ENCODE results near the gene ABCF2. TPM values are rescaled to one million over a fixed set of nuclear protein-coding genes. Genes with fewer than 3 reads are reported as not detected.
A peak's percentile ranks its signal among the peaks of the same experiment; 100 is the strongest.

The ABCF2 gene
- total RNA-seq: 10 to 100 TPM; 31.7 to 34.3 TPM

DNA sequence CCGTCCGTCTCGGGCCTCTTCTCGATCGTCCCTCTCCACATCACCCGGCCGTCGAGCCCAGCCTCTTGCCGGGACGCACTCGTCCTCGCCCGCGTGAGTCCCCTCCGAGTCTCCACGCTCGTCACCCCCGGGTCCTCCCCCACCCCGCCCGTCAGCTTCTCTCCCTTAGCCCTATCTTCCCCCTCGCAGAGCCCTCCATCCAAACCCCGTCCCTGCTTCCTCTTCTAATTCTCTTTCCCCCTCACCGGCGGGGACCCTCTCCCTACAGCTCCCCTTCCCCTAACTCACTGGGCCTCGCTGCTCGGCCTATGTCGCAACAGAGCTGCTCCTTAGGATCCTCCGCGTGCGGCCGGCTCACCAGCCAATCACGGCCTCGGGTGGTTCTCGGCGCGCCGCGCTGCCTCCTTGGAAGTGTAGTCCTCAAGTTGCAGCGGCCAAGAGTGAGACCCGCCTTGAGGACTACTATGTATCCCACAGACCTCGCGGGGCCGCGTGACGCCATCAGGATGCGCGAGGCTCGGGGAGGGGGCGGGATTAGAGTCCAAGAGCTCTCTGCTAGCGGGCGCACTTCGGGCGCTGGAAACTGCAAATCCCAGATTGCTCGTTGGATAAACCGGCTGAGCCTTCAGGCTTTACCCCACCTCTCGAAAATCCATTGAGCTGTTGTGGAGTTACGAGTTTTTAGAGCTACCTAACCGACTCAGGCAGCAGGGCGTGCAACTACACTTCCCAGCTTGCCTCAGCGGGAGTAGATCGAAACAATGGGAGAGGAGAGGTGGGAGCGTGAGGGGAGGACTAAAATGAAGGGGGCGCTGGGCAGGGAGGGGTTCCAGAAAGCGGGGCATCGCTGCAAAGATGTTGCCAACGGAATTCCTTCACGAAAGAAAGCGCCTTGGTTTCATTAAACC, at the start of gene ABCF2:
Gene ABCF2, minus strand, starts transcription at position 331 of the 908 bp plus-strand sequence. CDS start 747 bp downstream, outside the sequence.
- Mint-ChIP-seq H3K4me1 (peaks cover 51% of the 10 kb centered on the region), H3K27ac (peak within 1 kb of the TSS; percentile 95), H3K36me3 (ENCODE audit: low read depth) (peaks cover 31% of the 10 kb centered on the region), H3K9me3 (no peaks in the 10 kb centered on the region), H3K4me3 (peak within 1 kb of the TSS; percentile 99), H3K27me3 (no peaks in the 10 kb centered on the region)
- POLR2A ChIA-PET: interaction anchor here (0.6 kb wide), 2 partner anchors 102 to 121 kb away, joined by 3 to 5 read pairs; no protein-coding TSS in a partner anchor
- CTCF ChIA-PET: interaction anchor here (0.6 to 4.9 kb wide), 12 partner anchors 9 to 602 kb away, joined by 3 to 26 read pairs (median 3); partner anchors contain the start of gene GBX1
- DNase-seq: peak; percentile 99

DNA sequence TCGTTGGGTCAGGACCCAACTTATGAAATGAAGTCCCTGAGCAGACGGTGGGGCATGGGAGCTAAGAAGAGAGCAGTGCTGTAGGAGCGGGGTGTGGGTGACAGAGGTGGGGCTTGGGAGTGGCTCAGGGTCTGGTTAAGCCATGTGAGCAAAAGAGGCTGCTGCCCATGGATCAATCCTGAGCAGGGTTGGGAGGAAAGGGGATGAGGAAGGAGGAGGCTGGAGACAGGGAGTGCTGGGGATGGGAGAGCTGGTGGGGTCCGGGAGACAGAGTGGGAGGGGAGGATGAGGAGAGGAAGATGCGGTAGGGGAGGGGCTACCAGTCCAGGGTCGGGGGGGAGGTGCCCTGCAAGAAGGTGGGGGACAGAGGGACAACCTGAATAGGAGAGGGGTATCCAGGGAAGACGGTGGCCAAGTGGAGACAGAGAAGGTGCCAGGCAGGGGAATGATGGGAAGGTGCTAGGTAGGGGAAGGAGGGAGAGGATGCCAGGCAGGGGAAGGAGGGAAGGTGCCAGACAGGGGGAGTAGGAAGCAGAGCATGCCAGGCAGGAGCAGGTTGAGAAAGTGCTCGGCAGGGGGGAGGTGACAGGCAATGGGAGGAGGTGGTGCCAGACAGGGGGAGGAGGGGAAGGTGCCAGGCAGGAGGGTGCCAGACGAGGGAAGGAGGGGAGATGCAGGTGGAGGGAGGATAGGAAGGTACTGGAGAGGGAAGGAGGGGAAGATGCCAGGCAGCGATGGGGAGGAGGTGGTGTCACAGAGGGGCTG, 49.0 kb upstream of the ABCF2 start:
- ChIA-PET POLR2A (no interaction called here), CTCF (interaction anchor here (1.0 kb wide), 2 partner anchors 14 to 32 kb away, joined by 3 read pairs; no protein-coding TSS in a partner anchor)
- no peaks in the 10 kb centered on the region for H3K9me3 Mint-ChIP-seq
- peaks cover 13% of the 10 kb centered on the region for H3K27me3 Mint-ChIP-seq
- H3K4me1 Mint-ChIP-seq: peaks cover 23% of the 10 kb centered on the region
- H3K4me3 Mint-ChIP-seq: peak overlapping the region; percentile 48
- no peak for DNase-seq
- H3K27ac Mint-ChIP-seq: peak overlapping the region; percentile 25
- H3K36me3 Mint-ChIP-seq (ENCODE audit: low read depth): no peaks in the 10 kb centered on the region

GRCh38 chr7:151274936-151275812, 48.2 kb upstream of the ABCF2 start:
- Mint-ChIP-seq H3K27me3 (peaks cover 12% of the 10 kb centered on the region), H3K4me1 (peaks cover 23% of the 10 kb centered on the region), H3K27ac (peak overlapping the region; percentile 25), H3K4me3 (peak overlapping the region; percentile 48), H3K36me3 (ENCODE audit: low read depth) (no peaks in the 10 kb centered on the region), H3K9me3 (no peaks in the 10 kb centered on the region)
- POLR2A ChIA-PET: no interaction called here
- CTCF ChIA-PET: interaction anchor here (1.0 to 1.2 kb wide), 4 partner anchors 13 to 40 kb away, joined by 3 read pairs; no protein-coding TSS in a partner anchor
- no peak for DNase-seq

DNA sequence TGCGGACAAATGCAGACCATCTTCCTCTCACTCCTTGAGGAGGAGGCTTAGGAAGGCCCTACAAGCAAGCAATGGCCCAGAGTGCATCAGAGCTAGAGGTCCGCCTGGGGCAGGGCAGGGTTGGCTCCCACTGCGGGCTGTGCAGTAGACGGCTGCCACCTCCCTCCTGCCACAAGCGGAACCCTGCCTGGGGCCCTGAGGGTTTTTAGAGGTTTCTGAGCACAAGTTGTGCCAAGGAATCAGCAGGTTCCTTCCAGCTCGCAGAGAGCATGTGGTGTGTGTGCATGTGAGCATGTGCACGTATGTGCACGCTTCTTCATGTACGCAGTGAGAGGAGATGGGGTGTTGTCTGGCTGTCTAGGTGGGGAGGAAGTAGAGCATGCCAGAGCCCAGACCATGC, 47.4 kb upstream of the ABCF2 start:
- Mint-ChIP-seq H3K27ac (no peak overlapping the region), H3K9me3 (no peaks in the 10 kb centered on the region)
- POLR2A ChIA-PET: no interaction called here

GRCh38 chr7:151273651-151274390, 46.8 kb upstream of the ABCF2 start:
- no peak for DNase-seq
- POLR2A ChIA-PET: interaction anchor here (0.6 kb wide), 1 partner anchor 56 kb away, joined by 3 read pairs; no protein-coding TSS in a partner anchor
- Mint-ChIP-seq H3K4me3 (no peak overlapping the region), H3K27ac (no peak overlapping the region), H3K27me3 (peaks cover 14% of the 10 kb centered on the region), H3K4me1 (peaks cover 23% of the 10 kb centered on the region), H3K36me3 (ENCODE audit: low read depth) (no peaks in the 10 kb centered on the region), H3K9me3 (no peaks in the 10 kb centered on the region)
- CTCF ChIA-PET: interaction anchor here (0.9 to 1.2 kb wide), 5 partner anchors 14 to 41 kb away, joined by 3 read pairs; no protein-coding TSS in a partner anchor

More for the DNA sequence above, 47.4 kb upstream of the ABCF2 start:
- CTCF ChIA-PET: interaction anchor here (0.9 to 1.2 kb wide), 4 partner anchors 22 to 41 kb away, joined by 3 read pairs; no protein-coding TSS in a partner anchor
- no peak for DNase-seq
- Mint-ChIP-seq H3K4me3 (no peak overlapping the region), H3K36me3 (ENCODE audit: low read depth) (no peaks in the 10 kb centered on the region), H3K4me1 (peaks cover 23% of the 10 kb centered on the region), H3K27me3 (peaks cover 12% of the 10 kb centered on the region)

DNA sequence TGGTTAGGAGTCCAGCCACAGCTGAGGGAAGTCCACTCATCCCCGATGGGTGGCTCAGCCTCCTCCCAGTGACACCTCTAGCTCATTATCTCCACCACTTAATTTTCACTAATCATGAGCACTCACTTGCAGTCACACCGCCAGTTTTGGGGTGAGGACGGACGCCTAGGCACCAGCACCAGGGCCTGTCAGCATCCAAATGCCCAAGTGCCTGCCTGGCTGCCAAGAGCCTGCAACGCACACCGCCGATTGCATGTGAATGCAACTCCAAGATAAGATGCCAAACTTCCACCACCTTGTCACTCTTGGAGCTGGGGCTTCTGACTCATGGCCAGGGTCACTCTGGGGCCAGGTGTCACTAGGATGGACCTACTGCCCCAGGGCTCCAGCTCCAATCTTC, 45.9 kb upstream of the ABCF2 start:
- ChIA-PET POLR2A (no interaction called here), CTCF (interaction anchor here (1.1 kb wide), 1 partner anchor 15 kb away, joined by 3 read pairs; no protein-coding TSS in a partner anchor)
- H3K27me3 Mint-ChIP-seq: peaks cover 11% of the 10 kb centered on the region
- peaks cover 23% of the 10 kb centered on the region for H3K4me1 Mint-ChIP-seq
- H3K27ac Mint-ChIP-seq: no peak overlapping the region
- no peaks in the 10 kb centered on the region for H3K36me3 Mint-ChIP-seq (ENCODE audit: low read depth)
- H3K9me3 Mint-ChIP-seq: no peaks in the 10 kb centered on the region
- no peak overlapping the region for H3K4me3 Mint-ChIP-seq
- no peak for DNase-seq

GRCh38 chr7:151272405-151272804, 45.4 kb upstream of the ABCF2 start:
- Mint-ChIP-seq H3K4me1 (peaks cover 22% of the 10 kb centered on the region), H3K27me3 (peaks cover 10% of the 10 kb centered on the region), H3K4me3 (no peak overlapping the region), H3K9me3 (no peaks in the 10 kb centered on the region), H3K27ac (no peak overlapping the region), H3K36me3 (ENCODE audit: low read depth) (no peaks in the 10 kb centered on the region)
- no peak for DNase-seq
- ChIA-PET POLR2A (no interaction called here), CTCF (no interaction called here)

- DNase-seq: peak; percentile 22
- POLR2A ChIA-PET: no interaction called here
- H3K27me3 Mint-ChIP-seq: peaks cover 6% of the 10 kb centered on the region
- no peaks in the 10 kb centered on the region for H3K9me3 Mint-ChIP-seq
- H3K4me1 Mint-ChIP-seq: peaks cover 18% of the 10 kb centered on the region
- no peak overlapping the region for H3K4me3 Mint-ChIP-seq
- H3K27ac Mint-ChIP-seq: peak overlapping the region; percentile 52
- H3K36me3 Mint-ChIP-seq (ENCODE audit: low read depth): no peaks in the 10 kb centered on the region
- CTCF ChIA-PET: no interaction called here
These were observed 44.8 kb upstream of the ABCF2 start for GRCh38 chr7:151271699-151272355.

DNA sequence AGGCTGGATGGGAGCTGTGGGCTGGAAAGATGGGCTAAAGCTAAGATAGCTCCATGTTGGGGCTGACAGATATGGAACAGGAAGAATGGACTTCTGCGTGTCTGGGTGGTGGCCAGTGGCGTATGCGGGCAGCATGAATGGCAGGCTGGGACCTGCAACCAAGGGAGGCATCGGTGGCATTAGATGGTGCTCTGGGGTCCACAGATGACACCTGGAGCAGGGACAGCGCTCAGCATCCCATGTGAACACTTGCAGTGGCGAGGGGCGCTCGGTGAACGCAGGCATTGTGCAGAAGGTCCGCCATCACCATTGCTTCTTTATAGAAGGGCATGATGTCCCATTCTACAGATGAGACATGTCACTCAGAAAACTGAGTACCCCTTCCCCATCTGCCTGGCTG, 42.5 kb upstream of the ABCF2 start:
- Mint-ChIP-seq H3K36me3 (ENCODE audit: low read depth) (no peaks in the 10 kb centered on the region), H3K9me3 (no peaks in the 10 kb centered on the region), H3K4me1 (peaks cover 11% of the 10 kb centered on the region), H3K4me3 (no peak overlapping the region), H3K27me3 (peaks cover 3% of the 10 kb centered on the region), H3K27ac (no peak overlapping the region)
- no peak for DNase-seq
- ChIA-PET CTCF (interaction anchor here (0.6 to 1.2 kb wide), 4 partner anchors 8 to 371 kb away, joined by 3 read pairs; no protein-coding TSS in a partner anchor), POLR2A (no interaction called here)

- CTCF ChIA-PET: no interaction called here
- Mint-ChIP-seq H3K27me3 (peaks cover 9% of the 10 kb centered on the region), H3K36me3 (ENCODE audit: low read depth) (no peaks in the 10 kb centered on the region), H3K27ac (no peak overlapping the region), H3K9me3 (no peaks in the 10 kb centered on the region), H3K4me3 (no peak overlapping the region), H3K4me1 (no peaks in the 10 kb centered on the region)
- POLR2A ChIA-PET: no interaction called here
- no peak for DNase-seq
These were observed 38.4 kb upstream of the ABCF2 start for GRCh38 chr7:151265351-151265931.

- DNase-seq: no peak
- POLR2A ChIA-PET: no interaction called here
- Mint-ChIP-seq H3K27me3 (peaks cover 9% of the 10 kb centered on the region), H3K4me3 (no peak overlapping the region), H3K27ac (no peak overlapping the region), H3K4me1 (no peaks in the 10 kb centered on the region), H3K9me3 (no peaks in the 10 kb centered on the region), H3K36me3 (ENCODE audit: low read depth) (no peaks in the 10 kb centered on the region)
- CTCF ChIA-PET: no interaction called here
These were observed 37.6 kb upstream of the ABCF2 start for GRCh38 chr7:151264615-151265014.
